Central memory CD4-positive, alpha-beta T cell (primary cell): ENCODE results near the gene TRERF1.

ENCODE experiments used
- DNase-seq: peaks from one replicate; pipeline ENCODE4 v3.0.0; 2022

The TRERF1 gene

DNA sequence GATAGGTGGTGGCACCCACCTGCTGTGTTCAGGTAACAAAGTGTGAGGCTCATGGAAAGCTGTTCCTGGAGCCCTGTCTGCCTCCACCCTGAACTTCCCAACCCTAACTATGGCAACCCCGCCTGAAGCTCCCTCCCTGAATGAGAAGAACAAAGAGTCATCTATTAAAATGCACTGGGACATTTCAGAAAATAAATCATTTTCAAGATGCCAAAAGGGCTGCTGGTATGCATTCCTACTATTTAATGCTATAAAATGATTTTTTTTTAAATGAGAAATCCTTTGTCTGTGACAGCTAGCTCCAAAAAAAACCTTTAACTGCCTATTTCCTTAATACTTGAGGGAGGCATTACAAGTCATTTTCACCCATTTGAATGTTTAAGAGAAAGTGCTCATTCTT, 149.7 kb downstream of the TRERF1 start:
- no peak for DNase-seq

DNA sequence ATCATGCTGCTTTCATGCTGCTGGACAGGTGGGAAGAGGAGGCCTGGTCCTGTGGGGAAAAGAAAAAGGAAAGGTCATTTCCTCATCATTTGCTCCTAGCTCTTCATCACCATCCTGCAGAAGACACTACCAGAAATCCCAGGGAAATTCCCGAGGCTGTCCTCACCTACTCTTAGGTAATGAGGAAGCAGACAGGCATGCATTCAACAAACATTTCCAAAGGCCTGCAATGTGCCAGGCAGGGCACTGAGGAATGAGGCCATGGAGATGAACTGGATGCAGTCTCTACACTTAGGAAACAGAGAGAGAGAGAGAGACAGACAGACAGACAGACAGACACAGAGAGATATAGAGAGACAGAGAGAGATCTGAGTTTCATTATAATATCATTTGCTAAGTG, 151.0 kb downstream of the TRERF1 start:
- DNase-seq = no peak

DNA sequence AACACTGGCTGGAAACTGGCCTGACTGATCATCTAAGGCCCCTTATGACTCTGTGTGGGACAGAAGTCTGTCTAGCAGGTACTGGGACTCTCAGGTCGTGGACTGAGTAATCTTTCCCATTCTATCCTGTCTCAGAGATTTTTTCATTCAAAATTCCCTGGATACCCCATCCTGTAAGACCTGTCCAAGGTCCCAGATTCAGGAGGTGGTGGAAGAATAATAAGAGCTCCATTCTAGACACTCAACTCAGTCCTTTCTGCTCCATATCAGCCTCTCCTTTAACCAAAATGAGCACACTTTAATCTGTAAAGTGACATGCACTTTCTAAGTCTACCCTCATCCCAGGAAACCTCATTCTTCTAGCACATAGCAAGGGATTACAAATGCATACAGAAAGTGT, 151.5 kb downstream of the TRERF1 start:
- no peak for DNase-seq

DNA sequence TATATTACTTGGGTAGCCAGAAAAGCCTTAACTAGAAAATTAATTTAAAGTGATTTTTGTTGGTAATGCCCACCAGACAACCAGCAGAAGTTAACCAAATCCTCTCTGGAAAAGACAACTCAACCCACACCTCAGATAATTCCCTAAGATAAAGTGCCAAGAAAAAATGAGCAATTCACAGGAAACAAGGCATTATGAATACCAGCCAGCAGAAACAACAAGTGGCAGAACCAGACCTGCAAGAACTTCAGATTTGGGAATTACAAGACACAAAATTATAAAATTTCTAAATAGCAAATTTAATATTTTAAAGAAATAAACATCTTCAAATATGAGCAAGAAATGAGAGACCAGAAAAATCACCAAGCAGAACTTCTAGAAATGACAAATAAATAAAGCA, 154.1 kb downstream of the TRERF1 start:
- no peak for DNase-seq

DNA sequence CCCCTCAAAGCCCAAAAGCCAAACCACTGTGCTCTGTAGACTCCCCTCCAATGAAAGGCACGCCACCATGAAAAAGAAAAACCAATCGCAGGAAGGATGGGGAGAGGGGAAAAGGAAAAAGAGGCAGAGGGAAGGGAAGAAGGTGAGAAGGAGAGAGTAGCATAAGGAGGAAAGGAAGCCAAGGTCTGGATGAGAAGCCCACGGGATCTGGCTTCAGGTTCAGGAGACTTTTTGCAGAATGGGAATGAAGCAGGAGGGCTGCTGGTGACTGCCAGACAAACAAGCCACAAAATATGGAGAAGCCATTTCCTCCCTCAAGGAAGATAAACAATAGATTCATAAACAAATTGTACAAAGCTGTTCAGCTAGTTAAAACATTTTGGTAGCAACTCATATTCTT, 155.1 kb downstream of the TRERF1 start:
- DNase-seq = no peak

DNA sequence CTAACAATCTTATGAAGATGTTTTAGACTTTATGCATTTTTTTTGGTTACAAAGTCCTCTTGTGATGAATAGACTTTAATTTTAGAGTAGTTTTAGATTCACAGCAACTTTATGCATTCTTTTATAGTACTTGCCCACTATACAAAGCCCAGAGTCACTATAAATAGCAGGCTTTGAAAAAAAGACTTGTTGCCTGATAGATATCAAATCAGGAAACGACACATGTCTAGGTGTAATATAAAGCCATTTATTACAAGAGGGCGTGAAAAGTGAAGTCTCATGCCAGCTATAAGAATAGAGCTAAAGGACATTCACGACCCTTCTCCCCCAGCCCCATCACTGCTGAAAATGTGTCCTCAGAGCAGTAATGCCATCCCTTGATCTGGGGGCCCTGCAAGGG, 156.0 kb downstream of the TRERF1 start:
- no peak for DNase-seq

DNA sequence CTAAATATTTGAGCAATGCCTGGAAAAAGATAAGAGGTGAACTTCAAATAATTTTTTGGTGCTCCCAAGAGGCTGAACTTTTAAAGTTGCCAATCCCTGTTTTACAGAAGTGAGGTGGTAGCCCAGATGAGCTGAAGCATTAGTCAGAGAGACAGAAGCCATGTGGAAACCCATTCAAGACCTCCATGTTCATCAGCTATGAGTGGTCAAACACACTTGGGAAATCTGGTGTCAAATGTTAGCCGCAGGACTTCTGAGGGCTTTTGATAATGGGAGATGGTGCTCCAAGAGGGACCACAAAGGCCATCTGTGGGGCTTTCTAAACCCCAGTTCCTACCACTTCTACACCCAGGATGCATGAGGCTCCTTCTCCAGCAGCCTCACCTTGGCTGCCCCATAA, 156.5 kb downstream of the TRERF1 start:
- DNase-seq = no peak

DNA sequence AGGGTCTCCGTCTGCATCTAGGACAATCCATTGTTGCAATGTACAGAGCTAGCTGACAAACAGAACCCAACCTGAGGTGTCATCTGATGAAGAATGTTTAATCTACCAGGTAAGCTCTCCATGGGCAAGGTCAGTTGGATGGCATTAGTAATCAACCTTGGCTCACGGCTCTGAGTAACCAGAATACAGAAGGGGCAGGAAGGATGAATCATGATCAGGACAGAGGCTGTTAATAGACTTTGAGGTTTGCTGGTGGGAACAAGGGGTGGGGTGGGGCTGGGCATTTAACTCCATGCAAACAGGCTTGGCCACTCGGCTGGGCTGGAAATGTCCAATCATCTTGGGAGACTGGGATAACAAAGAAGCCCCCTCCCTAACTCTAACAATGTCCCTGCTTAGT, 157.0 kb downstream of the TRERF1 start:
- no peak for DNase-seq

DNA sequence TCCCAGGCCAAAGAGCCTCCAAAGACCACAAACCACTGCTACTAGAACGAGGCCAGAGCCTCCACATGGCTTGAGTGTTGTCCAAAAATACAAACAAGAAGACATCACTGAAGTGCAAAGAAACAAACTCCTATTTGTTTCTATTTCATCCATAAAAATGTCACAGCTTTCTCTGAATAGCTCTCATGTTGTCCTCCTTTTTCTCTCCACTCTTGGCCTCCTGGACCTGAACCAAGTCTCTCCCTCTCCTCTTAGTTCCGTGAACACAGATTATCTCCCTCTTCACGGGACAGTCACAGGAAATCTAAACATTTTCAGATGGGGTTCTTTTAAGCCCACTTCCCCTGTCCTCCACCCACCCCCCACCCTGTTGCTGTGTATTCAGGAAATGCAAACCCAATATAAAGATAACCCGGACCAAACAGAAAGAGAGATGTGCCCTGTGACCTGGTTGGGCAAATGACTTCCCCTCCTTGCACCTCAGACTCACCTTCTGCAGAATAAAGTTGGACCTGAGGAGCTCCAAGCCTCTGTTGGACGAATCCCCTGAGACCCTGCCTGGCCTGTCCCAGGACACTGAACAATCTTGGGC, 158.2 kb downstream of the TRERF1 start:
- no peak for DNase-seq

DNA sequence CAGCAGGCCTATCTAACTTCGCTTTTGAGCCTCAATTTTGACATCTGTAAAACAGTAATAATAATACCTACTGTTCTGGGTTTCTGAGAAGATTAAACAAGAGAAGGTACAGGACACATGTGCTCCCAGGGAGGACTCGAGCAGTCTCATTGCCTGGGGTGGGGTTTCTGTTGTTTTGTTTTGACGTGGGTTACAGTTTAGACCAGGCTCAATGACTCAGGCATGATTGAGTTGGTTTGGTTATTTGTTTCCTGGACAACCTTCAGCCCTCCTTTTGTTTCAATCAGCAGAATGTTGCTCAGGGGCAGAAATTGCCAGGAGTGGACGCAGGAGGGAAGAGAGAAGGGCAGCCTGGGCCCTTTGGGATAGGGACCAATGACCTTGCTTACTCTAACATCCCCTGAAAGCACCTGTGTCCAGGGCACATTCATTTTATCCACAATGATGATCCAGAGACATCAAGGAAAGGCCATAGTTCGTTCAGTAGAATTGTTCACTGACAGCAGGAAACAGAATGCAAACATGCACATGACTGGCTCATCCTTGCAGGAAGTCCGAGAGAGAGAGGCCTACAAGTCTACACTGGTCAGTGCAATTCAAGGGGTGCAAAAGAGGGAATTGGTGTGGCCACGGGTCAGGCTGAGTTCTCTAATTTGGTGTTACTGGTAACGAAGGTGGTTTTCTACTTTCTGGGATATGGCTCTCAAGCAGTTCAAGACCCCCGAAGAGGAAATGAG, 159.6 kb downstream of the TRERF1 start:
- no peak for DNase-seq

DNA sequence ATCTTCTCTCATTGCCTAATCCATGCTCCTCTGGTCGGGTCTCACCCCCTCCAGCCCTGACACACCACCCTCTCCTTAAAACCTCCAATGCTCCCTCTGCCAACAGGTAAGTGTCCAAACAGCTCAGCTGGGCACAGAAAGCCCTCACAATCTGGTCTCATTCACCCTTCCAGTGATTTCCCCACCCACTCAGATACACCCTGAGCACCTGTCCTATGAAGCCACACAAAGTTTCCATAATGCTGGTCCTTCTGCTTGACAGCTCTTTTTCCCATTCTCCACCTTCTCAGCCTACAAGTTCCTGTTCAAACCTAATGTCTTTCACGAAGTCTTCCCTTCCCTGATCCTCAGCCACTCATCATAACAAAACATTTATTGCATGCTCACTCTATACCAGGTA, 164.0 kb downstream of the TRERF1 start:
- DNase-seq = no peak

DNA sequence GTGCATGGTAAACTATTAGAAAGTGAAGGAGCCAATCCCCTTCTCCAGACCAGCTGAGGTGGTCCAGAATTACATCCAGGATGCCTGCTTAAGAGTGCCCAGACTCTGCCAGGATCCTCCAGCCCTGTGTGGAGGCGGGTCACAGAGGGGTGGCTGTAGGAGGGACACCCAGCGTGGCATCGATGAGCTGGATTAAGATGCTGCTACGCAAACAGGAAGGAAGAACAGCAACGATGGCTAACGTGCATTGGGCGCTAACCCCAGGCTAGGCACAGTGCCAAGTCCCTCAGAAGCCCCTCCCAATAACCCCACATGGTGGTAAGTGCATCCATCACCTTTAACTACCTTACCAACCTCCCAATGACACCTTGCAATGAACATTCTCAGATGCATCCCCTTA, 170.2 kb downstream of the TRERF1 start:
- DNase-seq = peak; percentile 69

DNA sequence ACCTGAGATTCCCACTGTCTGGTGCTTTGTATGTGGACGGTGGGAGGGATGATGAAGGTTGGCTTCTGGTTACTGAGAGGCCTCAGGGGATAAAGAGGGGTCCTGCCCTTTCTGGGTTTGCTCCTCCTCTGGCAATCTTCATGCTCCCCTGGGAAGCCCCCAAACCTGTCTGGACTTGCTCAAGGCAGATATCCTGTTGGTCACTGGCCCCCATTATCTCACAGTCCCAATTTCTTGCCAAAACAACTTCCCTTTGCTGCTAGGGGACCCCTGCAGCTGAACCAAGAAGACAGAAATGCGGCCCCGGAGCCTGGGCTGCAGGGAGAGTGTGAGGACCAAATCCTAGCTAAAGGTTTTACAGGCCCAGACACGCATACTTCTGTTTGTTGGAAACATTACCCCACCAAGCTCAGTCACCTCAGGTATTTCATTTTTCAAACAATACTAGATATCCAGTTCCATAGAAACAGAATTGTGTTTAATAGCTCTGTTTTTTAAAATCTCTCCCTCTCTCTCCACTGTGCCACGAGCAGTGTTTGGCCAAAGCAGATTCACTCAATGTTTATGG, 170.7 kb downstream of the TRERF1 start:
- DNase-seq = no peak

DNA sequence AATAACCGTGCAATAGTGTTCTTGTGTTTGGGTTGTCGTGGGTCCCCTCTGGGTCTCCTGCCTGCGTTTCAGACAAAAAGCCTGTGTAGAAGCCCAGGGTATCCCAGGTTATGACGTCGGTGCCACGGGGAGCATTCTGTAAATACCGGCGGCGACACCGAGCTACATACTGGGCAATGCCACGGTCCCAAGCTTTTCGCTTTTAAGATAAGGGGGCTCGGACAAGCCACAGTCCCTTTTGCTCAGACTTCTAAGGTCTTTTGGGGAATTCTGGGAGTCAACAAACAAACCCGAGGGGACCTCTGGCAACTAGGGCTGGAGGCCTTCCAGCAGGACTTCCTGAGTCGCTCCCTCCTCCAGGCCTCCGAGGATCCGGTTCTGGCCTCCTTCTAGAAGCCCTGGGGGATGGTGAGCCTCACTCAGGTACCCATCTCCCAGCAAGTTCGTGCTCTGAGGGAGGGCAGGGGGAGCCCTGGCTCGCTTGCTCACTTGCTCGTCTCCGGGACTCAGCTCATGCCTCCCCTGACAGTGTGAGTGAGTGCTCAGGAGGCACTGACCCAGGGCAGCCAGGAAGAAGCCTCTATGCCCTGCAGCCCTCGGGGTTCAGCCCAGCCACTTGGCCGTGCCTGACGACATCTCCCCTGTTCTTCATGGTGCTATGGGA, 171.6 kb downstream of the TRERF1 start:
- DNase-seq = no peak

DNA sequence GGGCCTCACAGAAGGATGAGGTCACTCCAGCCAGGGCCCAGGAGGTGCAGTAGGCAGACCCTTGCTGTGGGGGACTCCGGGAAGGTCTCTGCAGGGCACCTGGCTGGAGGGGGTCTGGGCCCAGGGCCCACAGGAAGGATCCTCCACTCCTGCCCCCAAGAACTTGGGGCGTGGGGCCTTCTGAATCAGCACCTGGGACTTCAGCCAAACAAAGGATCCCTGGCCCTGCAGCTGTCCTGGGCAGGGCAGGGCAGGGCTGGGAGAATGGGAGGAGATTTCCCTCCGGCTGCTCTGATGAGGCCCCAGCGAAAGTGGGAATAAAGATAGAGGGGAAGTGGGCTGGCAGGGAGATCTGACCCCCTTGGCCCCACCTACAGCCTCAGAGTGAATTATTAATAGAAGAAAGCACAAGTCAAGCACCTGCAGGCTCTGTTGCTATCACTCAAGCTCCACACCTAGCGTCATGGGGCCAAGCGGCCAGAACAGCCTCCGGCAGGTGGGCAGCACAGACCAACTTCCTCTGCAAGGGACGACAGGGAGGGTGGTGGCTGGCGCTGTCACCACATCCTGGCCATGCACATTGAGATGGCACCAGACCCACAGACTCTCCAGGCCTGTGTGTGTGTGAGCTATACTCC, 172.5 kb downstream of the TRERF1 start:
- no peak for DNase-seq

DNA sequence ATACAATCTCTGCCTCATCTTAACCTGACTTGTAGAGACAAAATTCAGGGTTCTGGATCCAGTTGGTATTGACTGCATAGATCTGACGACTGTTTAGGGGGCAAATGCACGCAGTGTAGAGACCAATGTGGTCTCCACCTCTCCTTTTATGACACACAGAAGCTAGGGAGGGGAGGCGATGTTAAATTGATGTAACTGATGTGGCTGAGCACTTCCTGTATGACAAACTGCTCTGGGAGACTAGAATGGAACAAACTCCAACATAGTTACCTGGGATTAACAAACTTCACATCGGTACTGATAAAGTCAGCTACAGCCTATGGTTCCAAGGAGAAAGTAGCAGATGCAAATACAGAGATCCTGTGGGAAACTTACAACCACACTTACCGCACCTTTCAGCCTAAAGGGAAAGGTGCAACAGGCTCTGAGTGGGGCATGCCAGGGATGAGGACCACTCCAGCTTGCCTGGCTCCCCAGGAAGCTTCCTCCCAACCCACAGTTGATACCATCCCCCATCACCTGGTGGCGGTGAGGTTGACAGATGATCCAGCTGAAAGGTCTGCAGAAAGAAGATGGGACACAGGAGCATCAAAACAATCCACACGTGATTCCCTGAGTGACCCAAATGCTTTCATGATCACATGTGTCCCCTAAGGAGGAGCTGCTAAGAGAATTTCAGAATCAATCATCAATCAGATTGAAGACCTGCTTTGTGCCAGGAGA, 173.4 kb downstream of the TRERF1 start:
- peak; percentile 33 for DNase-seq

DNA sequence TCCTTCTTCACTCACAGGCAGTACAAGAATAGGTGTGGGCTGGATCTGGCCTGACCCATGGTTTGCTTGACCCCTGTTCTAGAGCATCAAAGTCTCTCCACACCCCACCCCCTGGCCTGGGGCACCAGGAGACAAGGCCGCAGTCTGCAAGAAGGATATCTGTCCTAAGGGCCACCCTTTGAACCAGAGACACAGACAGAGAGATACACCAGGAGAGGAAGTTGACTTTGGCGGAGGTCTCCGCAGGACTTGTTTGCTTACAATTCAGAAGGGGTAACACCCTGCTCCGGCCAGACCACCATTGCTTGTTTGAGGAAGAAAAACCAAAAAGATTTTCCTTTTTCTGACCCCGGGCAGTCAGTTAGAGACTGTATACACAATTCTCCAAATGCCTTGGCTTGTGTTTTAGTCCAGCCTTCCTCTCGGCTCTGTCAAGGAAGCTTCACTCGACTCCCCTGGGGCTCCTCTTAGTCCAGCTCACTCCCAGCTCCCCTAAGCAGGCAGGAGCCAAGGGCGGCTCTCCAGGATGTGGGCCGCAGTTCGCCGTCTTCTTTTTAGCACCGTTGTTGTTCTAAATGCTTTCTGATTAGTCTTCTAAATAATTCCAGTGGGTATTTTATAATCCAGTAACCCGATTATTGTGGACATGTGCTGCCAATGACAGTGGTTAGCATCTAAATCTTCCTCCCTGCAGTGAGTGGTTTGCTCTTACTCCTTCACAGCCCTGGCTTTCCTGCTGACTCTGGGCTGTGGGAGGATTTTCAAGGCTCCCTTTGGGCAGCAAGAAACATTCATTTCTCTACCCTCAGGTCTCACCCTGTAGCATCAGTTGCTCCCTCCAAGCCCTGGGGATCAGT, 175.5 kb downstream of the TRERF1 start:
- no peak for DNase-seq

DNA sequence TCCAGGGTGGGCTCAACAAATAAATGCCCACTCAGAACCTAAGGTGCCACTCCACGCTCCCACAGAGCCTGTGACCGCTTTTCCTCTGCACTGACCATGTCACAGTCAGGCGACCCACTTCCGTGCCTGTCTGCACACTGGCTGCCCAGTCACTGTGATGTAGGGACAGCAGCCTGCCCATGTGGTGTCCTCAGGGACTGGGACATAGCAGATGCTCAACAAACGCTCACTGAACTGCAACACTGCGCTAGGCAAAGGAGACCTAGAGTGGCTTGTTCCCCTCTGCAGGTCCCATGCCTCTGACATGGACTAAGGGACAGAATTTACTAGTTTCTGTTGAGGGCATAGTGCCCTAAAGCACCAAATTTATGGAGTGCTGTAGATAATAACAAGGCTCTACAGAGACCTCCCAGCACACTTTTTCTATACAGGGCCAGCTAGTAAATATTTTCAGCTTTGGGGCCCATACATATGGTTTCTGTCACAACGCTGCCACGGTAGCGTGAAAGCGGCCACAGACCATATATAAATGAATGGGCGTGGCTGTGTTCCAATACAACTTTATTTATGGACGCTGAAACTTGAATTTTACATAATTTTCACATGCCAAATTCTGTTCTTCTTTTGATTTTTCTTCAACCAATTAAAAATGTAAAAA, 176.2 kb downstream of the TRERF1 start:
- no peak for DNase-seq

DNA sequence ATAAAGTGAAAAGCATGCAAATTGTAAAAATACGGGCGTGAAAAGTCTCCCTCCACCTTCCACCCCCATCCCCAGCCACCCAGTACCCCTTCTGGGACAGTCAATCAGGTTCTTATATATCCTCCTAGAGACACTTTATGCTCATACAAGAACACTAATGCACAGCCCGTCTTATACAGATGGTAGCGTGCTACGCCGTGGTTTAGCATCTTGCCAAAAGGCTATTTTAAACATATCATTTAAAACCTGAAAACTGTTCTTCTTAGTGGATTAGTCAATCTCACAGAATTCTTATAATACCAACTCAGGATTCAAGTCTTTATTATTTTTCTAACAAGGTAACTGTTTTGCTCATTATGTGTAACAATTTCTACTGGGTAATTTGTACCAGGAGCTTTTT, 176.8 kb downstream of the TRERF1 start:
- DNase-seq = no peak

DNA sequence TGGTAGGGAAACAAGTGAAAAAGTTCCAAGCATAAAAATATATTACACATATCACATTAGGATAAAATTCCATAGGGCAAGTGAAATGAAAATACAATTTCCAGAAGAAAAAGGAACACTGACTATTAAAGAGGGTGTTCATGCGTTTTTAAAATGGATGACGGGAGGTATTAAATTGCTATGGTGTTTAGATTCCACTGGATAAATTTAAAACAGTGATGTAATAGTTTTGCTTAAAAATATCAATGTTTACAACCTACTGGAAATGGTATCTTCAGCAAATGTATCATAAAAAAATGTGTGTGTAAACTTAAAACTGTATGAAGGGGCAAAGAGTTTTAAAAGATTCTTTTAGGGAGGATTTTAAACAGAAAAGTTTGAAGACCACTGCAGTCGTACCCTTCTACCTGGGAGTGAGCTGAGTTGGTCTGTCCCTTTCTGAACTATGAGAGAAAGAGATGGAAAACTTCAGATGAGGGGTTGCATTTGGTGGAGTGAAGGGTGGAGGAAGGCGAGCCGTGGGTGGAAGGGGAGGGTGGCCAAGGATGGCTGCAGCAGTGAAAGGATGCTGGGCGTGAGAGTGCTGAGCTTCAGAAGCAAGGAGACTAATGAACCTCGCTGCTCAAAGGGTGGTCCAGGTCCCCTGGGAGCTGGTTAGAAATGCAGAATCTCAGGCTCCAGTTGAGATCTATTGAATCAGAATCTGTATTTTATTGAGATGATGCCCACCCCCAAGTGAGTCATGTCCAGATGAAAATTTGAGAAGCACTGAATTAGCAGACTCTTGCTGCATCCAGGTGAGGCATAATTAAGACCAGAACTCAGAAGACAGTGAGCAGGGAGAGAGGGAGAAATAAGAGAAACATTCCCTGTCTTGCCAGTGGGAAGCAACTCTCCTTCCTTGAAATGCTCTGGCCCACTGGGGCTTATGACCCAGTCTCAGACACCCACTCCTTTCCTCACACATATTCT, 179.6 kb downstream of the TRERF1 start:
- no peak for DNase-seq
